ENCODE results near the gene KRT7.

The KRT7 gene

DNA sequence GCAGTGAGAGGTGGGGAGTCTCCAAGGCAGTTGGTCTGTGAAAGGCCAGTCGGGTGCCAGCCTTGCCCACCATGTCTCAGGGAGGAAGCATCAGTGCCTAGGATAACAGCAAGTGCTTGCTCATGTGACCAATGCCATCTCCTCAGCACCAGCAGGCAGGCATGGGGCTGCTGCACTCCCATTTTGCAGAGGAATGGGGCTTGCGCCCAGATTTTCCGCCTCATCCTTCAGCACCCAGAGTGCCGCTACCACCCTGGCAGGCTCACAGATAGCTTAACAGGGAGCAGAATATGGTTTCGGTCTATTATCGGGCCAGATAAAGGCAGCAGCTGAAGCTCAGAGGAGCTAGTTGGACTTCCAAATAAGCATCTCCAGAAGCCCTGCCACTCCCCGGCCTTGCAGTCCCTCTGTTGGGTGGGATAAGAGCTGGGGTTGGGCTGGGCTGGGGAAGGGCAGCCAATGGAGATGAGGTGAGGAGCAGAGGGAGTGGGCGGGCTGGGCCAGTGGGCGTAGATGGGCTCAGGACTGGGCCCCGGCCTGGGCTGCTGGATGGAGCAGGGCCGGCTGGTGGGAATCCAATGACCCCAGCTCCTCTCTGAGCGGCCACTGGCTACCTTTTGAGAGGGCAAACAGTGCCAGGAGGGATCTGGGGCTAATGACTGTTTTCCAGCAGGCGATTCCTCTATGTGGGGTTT, 32.8 kb upstream of the KRT7 start:
- no peak for DNase-seq

DNA sequence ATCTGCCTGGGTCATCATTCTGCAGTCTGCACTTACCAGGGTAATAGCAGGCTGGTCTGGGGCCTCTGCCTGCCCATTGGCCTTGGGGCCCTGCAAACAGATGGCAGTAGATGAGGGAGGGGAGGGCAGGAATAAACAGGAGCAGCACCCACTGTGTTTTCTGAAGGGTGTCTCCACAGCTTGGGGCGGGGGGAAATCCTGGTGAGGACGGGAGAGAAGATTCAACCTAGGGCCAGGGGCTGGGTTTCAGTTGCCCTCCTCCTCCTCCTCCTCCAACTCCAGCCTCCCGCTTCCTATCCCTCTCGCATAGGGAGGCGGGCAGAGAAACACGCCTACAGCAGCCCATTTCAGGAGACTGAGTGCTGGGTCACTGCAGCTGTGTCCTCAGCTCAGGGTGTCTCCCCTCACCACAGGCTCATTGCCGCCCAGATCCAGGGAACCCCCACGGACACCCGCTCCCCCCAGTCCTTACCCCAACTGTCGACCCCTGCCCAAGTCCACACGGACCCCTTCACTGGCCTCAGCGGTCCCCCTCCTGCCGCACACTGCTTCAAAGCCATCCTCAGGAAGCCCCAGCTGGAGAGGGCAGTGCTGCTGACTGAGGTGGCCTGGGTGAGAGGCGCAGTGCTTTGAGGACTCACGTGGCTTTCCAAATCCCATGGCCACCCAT, 32.1 kb upstream of the KRT7 start:
- no peak for DNase-seq

DNA sequence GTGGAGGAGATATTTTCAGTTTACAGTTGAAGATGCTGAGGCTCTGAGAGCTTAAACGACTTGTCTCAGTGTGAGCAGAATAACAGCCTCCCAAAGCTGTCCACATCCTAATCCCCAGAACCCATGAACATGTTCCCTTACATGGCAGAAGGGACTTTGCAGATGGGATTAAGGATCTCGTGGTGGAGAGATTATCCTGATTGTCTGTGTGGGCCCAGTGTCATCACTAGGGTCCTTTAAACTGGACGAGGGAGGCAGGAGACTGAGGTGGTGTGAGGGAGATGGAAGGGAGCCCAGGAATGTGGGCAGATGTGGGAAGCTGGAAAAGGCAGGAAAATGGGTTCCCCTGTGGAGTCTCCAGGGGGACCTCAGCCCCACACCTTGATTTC, 31.6 kb upstream of the KRT7 start:
- DNase-seq, result no peak

DNA sequence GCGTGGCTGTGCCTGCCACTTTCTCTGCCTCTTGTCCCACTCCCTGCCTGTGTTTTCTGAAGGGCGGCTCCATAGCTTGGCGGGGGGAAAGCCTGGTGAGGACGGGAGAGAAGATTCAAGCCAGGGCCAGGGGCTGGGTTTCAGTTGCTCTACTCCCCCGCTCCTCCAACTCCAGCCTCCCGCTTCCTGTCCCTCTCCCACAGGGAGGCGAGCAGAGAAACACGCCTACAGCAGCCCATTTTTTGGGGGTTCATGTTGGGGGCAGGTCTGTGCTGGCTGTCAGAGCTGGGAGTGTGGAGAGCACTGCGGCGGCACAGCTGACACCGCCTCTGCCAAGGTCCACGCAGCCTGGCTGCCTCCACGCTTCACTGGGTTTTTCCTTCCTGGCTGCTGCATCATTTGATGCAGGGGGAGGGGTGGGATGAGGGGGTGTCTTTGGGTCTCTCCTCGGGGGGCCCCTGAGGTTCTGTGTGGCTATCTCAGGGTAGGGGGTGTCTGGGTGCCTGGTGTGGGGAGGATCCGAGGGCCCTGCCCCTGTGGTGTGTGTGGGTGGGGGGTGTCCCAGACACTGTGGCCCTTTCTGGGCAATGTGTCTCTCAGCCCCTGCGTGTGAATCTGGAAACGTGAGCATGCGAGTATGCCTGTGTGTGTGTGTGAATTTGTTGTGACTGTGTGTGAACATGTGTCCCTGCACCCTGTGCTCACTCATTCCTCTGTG, 30.5 kb upstream of the KRT7 start:
- DNase-seq, result no peak

DNA sequence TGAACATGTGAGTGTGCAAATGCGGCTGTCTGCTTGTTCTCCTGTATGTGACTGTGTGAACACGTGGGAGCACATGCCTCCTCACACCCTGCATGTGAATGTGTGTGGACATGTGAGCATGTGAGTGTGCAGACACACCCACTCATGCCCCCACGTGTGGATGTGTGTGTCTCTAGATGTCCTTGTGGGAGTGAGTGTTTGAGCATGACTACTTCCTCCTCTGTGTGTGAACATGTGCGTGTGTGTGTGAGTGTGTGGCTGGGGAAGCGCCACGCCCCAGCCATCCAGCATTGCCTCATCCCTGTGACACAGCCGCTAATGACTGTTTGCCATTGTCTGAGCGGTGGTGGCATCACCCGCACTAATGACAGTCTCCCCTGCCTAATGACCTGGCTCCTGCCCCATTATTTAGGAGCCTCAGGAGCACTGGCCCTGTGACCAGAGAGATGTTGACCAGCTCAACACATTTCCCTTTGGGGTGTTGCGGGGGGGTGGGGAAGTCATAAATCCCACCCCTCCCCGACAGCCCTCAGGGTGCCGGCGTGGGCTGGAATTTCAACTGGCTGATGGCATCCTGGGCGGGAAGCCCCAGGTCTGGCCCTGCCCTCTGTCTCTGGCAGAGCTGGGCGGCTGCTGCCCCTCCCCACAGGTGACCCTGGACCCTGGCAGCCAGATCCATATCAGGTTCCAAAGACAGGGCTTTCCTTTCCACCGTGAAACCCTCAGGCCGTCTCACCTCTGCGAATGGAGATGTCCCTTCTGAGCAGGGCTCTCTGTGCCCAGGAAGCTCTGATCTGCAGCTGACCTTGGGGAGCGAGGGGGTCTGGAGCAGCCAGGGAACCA, 29.7 kb upstream of the KRT7 start:
- no peak for DNase-seq

DNA sequence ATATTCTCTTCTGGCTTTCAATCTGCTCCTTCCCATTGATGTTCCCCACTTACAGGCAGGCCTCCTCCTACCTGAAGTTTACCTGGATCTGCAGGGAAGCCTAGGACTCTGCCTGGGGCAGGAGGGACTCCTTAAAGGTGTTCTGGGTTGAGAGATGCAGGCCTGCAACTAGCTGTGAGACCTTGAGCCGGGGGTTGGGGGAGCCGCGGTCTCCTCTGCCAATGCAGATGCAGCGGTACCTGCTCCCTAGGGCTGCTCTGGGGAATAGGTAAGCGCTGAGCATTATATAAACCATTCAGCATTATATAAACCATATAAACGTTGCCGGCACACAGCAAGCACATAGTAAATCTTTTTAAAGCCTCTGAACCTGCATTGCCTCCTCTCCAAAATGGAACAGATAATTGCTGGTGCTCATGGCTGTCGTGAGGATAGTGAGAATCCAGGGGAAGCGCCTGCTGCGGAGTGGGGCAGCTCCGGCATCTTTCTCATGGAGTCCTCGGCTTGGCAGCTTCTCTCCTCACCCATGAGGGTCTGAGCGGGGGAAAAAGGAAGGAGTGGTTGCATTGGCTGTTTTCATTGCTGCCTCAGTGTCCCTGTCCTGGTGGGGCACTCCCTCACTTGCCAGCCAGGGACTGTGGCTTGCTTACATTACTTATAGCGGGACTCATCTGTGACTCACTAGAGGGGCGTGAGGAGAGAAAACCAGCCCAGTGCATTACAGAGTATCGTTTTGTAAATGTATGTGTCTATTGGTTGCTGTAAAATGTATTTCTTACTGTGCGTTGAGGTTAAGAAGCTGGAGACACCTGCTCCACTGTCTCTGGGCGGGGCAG, 28.7 kb upstream of the KRT7 start:
- DNase-seq, result no peak

DNA sequence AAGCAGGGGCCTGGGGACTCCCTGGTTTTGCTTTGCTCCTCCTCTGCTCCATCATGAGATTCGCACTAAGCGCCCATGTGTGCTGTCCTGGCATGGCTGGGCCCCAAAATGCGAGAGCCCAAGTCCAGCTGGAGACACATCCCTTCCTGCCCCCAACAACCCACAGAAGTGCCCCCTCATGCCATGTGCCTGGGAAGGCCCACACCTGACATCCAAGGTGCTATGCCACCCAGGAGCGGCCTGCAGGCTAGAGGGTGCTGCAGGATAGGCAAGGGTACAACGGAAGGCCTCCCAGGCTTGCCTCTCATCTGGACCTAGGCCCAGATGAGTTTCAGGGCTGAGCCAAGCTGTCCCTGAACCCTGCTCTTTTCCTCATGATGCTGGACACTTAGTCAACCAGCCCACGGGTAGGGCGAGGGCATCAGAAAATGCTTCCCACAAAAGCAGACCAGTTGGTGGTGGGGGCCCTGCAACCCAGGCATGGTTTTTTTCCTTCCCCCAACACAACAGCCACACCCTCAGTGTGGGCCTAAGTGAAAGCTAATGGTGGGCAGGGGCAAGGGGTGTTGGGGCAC, 28.0 kb upstream of the KRT7 start:
- DNase-seq, result no peak

DNA sequence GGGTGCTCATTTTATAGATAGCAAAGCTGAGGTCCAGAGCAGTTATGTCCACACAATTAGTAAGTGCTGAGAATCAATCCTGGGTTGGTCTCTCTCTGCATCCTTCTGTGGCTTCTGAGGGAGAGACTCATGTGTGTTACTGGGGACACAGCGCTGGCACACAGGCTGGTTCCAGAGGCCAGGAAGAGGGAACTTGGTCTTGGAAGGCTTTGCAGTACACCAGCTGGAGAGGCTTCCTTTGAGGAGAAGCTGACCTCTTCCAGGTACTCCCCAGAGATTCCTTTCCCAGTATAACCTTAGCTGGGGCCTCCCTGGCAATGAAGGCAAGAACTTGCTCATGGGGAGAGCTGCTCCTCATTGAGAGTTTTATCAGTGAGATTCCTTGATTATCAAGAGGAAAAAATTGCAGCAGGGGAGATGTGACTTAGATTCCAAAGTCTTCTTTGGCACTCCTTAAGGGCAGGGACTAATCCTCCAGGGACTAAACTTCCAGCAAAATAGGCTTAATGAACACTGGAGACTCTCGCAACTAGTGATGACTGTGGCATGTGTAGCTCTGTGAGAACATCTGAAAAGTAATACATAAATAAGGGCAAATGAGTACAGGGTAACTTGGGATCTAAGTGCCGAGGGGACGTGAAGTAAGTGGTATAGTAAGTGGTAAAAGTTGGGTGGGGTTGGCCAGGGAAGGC, 27.3 kb upstream of the KRT7 start:
- no peak for DNase-seq

DNA sequence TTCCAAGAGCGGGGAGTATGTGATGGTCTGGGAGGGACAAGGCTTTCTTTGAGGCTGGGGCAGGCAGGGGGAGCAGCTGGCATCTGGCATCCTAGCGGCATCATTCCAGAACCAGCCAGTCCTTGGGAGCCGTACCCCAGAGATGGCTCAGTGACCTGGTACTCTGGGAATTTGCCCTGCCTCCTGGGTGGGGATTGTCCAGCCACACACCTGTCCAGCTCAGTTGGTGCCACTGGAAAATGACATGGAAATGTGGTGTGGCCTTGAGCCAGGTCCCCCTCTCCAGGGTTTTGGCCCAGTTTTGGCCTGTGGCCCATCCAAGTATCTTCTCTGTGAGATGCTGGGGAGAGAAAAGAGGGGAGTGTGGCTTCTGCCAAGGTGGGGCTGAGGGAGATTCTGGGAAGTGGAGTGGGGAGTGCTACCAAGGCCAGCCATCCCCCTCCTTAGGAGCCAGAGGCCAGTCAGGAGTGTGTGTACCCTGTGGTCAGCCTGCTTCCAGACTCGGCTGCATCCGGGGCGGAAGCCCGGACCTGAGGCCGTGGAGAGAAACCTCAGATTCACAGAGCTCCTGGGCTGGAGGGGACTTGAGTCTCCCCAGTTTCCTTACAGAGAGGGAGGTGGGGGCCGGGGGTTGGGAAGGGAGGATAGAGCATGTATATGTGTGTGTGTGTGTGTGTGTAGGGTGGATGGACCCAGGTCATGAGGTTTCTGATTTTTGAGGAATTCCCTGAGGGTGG, 26.6 kb upstream of the KRT7 start:
- no peak for DNase-seq

DNA sequence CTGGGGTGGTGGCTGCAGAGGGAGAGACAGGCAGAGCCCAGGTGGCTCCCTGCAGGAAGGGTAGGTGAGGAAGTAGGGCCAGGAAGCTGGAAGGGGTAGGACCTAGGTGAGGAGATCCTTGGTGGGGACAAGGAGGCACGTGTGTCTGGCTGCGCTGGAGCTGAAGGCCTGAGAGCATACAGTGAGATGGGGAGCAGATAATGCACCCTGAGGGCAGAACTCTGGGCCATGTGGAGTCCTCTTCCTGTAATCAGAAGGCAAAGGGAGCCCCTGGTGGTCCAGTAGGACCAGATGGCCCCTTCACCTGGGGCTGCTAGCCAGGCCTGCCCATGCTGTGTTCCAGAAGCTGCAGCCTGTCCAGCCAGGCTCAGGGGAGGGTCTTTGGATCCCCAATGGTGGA, 25.9 kb upstream of the KRT7 start:
- no peak for DNase-seq

DNA sequence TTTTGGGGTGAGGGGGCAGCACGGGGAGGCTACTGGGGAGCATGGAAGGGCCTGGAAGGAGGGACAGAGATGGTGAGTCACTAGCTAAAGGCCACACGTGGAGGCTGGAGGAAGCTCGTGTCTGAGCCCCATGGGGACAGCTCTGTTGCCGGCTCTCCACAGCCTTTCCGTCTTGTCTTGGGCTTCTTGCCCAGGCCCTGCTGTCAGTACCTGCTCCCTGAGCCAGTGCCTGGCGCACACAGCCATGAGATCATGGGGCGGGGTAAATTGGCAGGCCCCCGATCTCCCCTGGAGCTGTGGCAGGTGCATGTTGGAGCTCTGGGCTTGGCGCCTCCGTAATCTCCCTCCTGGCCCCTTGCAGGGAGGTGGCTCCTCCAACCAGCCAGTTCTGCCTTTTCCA, 25.1 kb upstream of the KRT7 start:
- peak; percentile 17 for DNase-seq

DNA sequence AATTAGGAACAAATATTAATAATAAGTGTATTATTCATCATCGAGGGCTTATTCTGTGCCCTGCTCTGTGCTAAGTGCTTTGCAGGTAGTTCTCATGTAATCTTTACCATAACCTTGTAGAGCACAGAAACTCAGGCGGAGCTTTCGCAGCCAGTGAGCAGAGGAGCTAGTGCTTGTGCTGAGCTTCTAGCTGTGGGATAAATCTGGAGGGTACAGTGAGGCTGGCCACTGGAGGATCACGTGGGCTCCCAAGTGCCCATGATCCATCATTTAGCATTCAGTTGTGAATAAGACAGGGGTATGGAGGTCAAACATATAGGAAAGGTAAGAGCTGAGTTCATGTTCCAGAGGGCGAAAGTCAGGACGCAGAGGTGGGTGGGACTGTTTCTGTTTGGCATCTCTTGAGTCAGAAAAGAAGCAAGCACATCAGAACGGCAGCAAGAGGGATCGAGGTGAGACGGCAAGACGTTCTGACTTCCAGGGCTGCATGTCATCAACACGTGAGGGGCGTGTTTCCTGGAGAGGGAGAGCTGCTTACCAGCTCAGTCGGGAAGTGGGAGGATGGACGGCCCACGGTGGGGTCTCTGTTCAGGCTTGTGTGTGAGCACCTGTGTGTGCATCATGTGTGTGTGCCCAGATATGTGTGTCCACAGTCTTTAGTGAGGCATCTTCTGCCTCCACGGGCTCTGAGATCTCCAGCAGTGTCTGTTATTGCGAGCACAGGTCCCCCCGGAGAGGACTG, 24.4 kb upstream of the KRT7 start:
- DNase-seq, result no peak

DNA sequence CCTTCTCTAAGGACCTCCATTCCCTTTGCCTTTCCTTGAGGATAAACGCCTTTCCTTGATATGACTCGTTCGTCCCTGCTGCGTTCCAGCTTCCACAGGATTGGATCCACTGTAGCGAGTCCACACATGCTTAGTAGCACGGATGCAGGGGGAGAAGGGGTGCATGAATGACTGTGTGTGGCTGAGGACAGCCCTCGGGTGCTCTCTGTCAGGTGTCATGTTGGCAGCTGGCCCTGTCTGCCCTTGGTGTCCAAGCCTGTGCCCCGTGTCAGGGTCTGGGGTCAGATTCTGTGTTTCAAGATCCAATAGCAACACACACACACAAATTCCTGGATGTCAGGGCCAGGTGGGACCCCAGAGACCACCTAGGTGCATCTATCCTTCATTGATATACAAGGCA, 23.7 kb upstream of the KRT7 start:
- DNase-seq, result no peak

DNA sequence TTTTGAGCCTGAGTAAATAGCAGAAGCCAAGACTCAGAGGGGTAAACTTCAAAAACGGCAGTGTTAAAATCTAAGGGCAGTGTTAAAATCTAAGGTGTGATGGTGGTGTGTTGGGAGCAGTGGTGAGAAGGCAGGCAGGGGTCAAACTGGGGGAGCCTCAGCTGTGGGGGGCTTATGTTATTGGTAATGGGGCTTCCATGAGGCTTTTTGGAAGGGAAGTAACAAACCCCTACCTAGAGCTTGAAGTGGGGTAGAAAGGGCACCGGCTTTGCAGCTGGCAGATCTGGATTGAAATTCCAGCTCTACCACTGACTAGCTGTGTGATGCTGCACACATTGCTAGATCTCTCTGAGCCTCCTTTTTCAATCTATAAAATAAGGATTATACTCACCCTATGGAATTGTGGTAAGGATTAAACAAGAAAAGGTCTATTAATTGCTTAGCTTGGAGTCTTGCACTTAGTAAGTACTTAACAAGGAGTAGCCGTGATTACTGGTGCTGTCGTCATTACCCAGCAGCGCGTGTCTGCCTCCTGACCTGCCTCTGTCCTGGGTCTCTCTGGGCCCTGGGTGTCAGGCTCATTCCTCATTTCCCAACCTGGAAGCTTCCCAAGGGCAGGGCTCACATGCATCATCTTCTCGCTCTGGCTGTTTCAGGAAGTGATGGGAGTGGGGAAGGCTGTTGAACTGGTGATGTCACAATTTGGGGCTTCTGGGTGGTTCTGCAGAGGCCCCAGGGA, 22.7 kb upstream of the KRT7 start:
- no peak for DNase-seq

DNA sequence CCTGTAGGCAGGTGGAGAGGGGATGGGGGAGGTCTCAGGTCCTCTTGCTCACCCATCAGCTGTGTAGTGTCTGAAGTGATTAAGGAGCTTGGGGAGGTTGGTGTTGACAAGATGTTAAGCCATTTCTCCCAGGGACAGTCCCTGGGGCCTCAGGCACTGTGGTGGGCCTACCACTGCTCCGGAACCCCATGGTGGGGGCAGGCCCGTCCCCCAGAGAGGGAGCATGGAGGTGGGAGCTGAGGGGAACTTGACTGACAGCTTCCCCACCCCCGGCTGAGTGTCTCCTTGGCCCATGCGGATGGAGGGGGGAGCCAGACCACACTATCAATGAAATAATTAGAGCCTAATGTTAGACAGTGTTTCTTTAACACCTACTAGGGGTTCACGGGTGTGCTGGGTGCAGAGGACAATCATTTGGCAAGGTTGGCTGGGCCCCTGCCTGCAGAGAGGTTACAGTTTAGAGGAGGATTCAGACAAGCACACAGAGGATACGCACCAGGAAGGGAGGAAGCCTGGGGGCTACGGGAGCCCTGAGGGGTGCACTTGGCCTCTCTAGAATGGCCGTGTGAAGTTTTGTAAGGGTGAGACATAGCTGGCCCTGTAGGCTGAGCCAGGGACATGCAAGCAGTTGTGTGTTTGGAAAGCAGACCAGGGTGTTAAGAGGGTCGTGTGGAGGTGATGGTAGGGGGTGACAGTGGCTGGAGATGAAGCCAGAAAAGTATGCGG, 22.0 kb upstream of the KRT7 start:
- DNase-seq, result no peak

DNA sequence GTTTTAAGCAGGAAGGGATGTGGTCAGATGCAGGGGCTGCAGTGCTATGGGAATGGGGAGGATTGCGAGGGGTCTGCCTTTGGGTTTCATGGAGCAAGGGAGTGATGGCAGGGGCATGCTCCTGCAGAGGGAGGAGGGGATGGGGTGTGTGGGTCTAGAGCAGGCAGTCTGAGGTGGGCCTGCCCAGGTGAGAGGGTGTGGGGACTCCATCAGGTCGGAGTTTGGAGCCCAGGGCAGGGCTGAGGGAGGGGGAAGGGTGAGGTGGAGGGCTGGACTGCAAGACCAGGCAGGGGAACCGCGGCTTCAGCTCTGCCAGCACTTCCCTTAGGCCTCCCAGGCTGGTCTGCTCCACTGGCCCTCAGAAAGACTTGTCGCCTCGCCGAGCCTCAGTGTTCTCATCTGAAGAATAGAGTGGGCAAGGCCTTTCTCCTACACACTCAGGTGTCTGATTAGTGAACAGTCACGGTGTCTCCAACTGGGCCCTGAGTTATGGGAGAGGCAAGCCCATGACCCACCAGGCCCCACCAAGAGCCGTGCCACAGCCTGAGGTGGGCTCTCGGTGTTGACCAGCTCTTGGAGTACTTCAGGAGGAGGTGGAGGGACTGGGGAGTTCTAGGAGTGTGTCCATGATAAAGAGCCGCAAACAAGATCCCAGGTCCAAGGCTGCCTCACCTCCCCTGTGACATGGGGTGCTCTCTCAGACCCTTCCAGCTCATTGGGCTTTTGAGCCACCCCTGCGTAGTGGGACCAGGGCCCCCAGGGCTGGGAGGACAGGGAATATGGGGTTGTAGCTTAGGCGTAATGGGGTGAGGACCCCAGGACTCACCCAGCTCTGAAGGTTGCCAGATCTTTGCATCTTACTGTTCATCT, 21.1 kb upstream of the KRT7 start:
- DNase-seq, result no peak
